Mucosa of stomach (tissue), 1 donor: ENCODE data around the gene SERPINE3.

Experiments
- H3K27me3 ChIP-seq: one replicate; pipeline ENCODE4 v1.7.0; 2013; ENCODE audit warnings: mild to moderate bottlenecking, low read length; ENCODE audit not compliant: control insufficient read depth, insufficient read depth
- H3K36me3 ChIP-seq: one replicate; pipeline ENCODE4 v1.7.0; 2013; ENCODE audit warnings: low read length; ENCODE audit not compliant: control insufficient read depth, insufficient read depth
- H3K4me1 ChIP-seq: one replicate; pipeline ENCODE4 v1.7.0; 2013; ENCODE audit warnings: mild to moderate bottlenecking, low read length; ENCODE audit not compliant: control insufficient read depth, insufficient read depth
- H3K4me3 ChIP-seq: one replicate; pipeline ENCODE4 v1.7.0; 2013; ENCODE audit warnings: low read length
- H3K9ac ChIP-seq: one replicate; pipeline ENCODE4 v1.7.0; 2013; ENCODE audit warnings: mild to moderate bottlenecking, low read length, moderate library complexity
- H3K9me3 ChIP-seq: one replicate; pipeline ENCODE4 v1.7.0; 2013; ENCODE audit warnings: mild to moderate bottlenecking, low read length, moderate library complexity; ENCODE audit not compliant: control insufficient read depth
- donor health status: Pancreatic carcinoma.

SERPINE3 gene

DNA sequence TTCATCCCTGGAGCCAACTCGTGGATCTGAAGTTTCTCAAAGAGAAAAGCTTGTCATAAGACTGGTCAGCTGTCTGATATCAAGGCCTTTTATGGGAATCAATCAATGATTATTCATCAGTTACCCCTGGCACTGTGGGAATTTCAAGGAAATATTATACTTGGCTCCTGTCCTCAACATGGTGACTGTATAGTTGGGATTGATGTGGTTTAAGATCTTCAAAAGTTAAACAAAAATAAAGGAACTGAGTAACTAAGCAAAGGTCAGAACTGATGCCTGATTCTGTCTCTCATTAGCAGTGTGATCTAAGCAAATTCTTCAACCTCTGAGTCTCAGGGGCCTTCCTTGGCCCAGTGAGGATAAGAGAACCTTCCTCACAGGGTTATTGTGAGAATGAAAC is 22.2 kb upstream of the SERPINE3 start:
- H3K36me3 ChIP-seq, result no peaks in the 10 kb centered on the region
- no peaks in the 10 kb centered on the region for H3K9me3 ChIP-seq
- H3K27me3 ChIP-seq, result no peaks in the 10 kb centered on the region
- H3K4me3 ChIP-seq, result no peak overlapping the region
- no peak overlapping the region for H3K9ac ChIP-seq
- no peaks in the 10 kb centered on the region for H3K4me1 ChIP-seq

DNA sequence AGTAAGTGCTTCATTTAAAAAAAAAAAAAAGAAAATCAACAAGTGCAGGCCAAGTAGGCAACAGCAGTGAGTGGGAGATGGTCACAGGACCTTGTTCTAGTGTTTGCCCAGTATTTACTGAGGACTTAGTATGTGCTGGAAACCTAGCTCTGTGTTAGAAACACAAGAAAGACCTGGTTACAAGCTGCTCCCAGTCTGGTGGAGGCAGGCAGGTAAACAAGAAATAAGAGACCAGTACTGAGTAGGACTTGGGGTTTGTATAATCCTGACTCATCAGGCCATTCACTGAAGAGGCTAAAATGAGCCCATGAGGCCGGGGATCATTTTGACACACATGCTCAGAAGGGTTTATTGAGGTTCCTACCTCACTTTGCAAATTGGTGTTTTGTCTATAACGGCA is 21.5 kb upstream of the SERPINE3 start:
- Histone ChIP-seq H3K27me3 (no peaks in the 10 kb centered on the region), H3K4me1 (no peaks in the 10 kb centered on the region), H3K9ac (no peak overlapping the region), H3K4me3 (no peak overlapping the region), H3K9me3 (no peaks in the 10 kb centered on the region), H3K36me3 (no peaks in the 10 kb centered on the region)

DNA sequence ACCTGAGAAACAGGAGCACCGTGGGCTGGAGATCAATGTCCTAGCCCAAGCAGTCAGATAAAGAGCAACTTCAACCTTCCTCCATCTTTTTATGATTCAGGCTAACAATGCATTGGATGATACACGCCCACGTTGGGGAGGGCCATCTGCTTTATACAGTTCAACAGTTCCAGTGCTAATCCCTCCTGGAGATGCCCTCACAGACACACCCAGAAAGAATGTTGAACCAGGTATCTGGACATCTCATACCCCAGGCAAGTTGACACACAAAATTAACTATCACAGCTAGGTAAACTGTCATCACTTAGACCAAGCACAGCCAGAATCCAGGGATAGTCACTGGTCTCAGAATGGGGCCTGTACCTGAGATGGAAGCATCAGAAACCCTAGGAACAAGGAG is 20.6 kb upstream of the SERPINE3 start:
- H3K36me3 ChIP-seq, result no peaks in the 10 kb centered on the region
- H3K9ac ChIP-seq, result no peak overlapping the region
- H3K9me3 ChIP-seq, result no peaks in the 10 kb centered on the region
- H3K4me3 ChIP-seq, result no peak overlapping the region
- H3K4me1 ChIP-seq, result no peaks in the 10 kb centered on the region
- H3K27me3 ChIP-seq, result no peaks in the 10 kb centered on the region

- no peaks in the 10 kb centered on the region for H3K4me1 ChIP-seq
- H3K9me3 ChIP-seq, result no peaks in the 10 kb centered on the region
- no peaks in the 10 kb centered on the region for H3K36me3 ChIP-seq
- H3K9ac ChIP-seq, result no peak overlapping the region
- H3K4me3 ChIP-seq, result no peak overlapping the region
- H3K27me3 ChIP-seq, result no peaks in the 10 kb centered on the region
Measured at GRCh38 chr13:51321836-51322235, 17.7 kb upstream of the SERPINE3 start.

DNA sequence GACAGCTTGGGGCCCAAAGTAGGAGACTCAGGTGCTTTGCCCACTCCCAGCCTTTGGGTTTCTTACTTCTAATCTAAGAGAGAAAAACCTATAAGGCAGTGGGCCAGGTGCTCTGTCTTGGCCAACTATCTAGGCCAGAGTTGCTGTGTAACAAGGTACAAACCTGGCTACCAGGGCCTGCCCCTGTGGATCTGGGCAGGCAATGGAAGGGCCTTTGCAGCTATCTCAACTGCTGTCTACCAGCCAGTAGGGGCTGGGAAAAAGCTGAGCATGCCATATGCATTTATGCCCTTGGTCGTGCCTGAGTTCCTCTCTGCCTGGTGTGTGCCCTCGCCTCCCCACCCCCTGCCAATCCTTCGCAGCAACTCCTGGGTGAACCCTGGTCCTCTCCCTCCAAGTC is 16.7 kb upstream of the SERPINE3 start:
- Histone ChIP-seq H3K27me3 (no peaks in the 10 kb centered on the region), H3K9me3 (no peaks in the 10 kb centered on the region), H3K4me1 (no peaks in the 10 kb centered on the region), H3K36me3 (no peaks in the 10 kb centered on the region), H3K4me3 (no peak overlapping the region), H3K9ac (no peak overlapping the region)

- Histone ChIP-seq H3K9me3 (no peaks in the 10 kb centered on the region), H3K9ac (no peak overlapping the region), H3K4me3 (no peak overlapping the region)
Measured at GRCh38 chr13:51323824-51324511, 15.5 kb upstream of the SERPINE3 start.

GRCh38 chr13:51324714-51325420 is 14.6 kb upstream of the SERPINE3 start:
- H3K9ac ChIP-seq, result no peak overlapping the region
- no peaks in the 10 kb centered on the region for H3K4me1 ChIP-seq
- no peak overlapping the region for H3K4me3 ChIP-seq
- H3K36me3 ChIP-seq, result no peaks in the 10 kb centered on the region
- no peaks in the 10 kb centered on the region for H3K27me3 ChIP-seq
- no peaks in the 10 kb centered on the region for H3K9me3 ChIP-seq

More at GRCh38 chr13:51323824-51324511, 15.5 kb upstream of the SERPINE3 start:
- no peaks in the 10 kb centered on the region for H3K36me3 ChIP-seq
- no peaks in the 10 kb centered on the region for H3K4me1 ChIP-seq
- no peaks in the 10 kb centered on the region for H3K27me3 ChIP-seq

DNA sequence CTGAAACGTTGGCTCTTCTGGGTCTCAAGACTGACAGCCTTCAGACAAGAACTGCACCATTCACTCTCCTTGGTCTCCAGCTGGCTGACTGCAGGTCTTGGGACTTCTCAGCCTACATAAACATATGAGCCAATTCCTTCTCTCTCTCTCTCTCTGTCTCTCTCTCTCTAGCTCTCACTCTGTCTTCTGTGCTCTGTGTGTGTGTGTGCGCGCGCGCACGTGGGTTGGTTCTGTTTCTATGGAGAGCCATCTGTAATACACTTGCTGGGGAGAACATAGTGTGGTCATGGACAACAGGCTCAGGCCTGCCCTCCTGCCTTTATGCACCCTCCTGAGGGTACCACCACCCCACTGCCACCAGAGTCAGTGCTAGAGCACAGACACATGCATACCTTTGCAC is 13.7 kb upstream of the SERPINE3 start:
- H3K4me1 ChIP-seq, result no peaks in the 10 kb centered on the region
- no peaks in the 10 kb centered on the region for H3K36me3 ChIP-seq
- H3K9ac ChIP-seq, result no peak overlapping the region
- H3K27me3 ChIP-seq, result no peaks in the 10 kb centered on the region
- H3K4me3 ChIP-seq, result no peak overlapping the region
- no peaks in the 10 kb centered on the region for H3K9me3 ChIP-seq

GRCh38 chr13:51326777-51327176 is 12.7 kb upstream of the SERPINE3 start:
- Histone ChIP-seq H3K36me3 (no peaks in the 10 kb centered on the region), H3K9me3 (no peaks in the 10 kb centered on the region), H3K4me1 (no peaks in the 10 kb centered on the region), H3K9ac (no peak overlapping the region), H3K27me3 (no peaks in the 10 kb centered on the region), H3K4me3 (no peak overlapping the region)

GRCh38 chr13:51327961-51328360 is 11.5 kb upstream of the SERPINE3 start:
- Histone ChIP-seq H3K9me3 (no peaks in the 10 kb centered on the region), H3K27me3 (no peaks in the 10 kb centered on the region), H3K36me3 (no peaks in the 10 kb centered on the region), H3K4me1 (no peaks in the 10 kb centered on the region), H3K4me3 (no peak overlapping the region), H3K9ac (no peak overlapping the region)

GRCh38 chr13:51328488-51328887 is 11.0 kb upstream of the SERPINE3 start:
- no peaks in the 10 kb centered on the region for H3K36me3 ChIP-seq
- H3K9ac ChIP-seq, result no peak overlapping the region
- H3K4me1 ChIP-seq, result no peaks in the 10 kb centered on the region
- H3K27me3 ChIP-seq, result no peaks in the 10 kb centered on the region
- H3K9me3 ChIP-seq, result no peaks in the 10 kb centered on the region
- H3K4me3 ChIP-seq, result no peak overlapping the region

DNA sequence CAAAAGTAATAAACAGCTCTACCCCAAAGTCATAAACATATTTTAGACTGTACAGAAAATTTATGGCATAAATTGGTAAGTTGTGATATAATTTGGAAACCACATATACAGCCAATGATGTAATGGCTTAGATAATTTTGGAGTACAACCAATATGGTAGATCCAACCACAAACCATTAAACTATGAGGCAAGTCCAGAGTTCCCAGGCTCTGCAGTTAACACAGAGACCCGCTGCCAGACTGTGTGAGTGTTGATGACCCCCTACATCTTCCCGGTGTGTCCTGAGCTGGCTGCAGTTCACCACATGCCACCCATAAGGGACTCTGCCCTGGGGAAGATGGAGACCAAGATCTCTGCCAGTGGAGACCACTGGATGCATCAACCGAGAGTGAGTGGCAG is 9.9 kb upstream of the SERPINE3 start:
- Histone ChIP-seq H3K27me3 (no peaks in the 10 kb centered on the region), H3K9me3 (no peaks in the 10 kb centered on the region), H3K4me3 (no peak overlapping the region), H3K36me3 (no peaks in the 10 kb centered on the region), H3K4me1 (no peaks in the 10 kb centered on the region), H3K9ac (no peak overlapping the region)
